HG03108 (cell line): Measurements from ENCODE around the gene NFATC1.

ENCODE experiments used
- ATAC-seq: cut with Tn5 transposase; IDR thresholded peaks from one replicate; pipeline ENCODE4 v1.9.1; 2021; ENCODE audit warnings: moderate library complexity; ENCODE audit not compliant: unreplicated experiment

NFATC1 gene

GRCh38 chr18:79515944-79516351 lies 120.2 kb downstream of the NFATC1 start:
- no peak for ATAC-seq

- no peak for ATAC-seq
Measured at GRCh38 chr18:79516441-79516931, 120.8 kb downstream of the NFATC1 start.

- no peak for ATAC-seq
Measured at GRCh38 chr18:79517341-79517740, 121.6 kb downstream of the NFATC1 start.

- no peak for ATAC-seq
Measured at GRCh38 chr18:79518028-79518682, 122.4 kb downstream of the NFATC1 start.

GRCh38 chr18:79518683-79519128 lies 123.0 kb downstream of the NFATC1 start:
- ATAC-seq: no peak

- ATAC-seq: no peak
Measured at GRCh38 chr18:79519751-79520477, 124.2 kb downstream of the NFATC1 start.

- ATAC-seq: no peak
Measured at GRCh38 chr18:79520478-79521390, 125.0 kb downstream of the NFATC1 start.

- ATAC-seq: no peak
Measured at GRCh38 chr18:79521416-79522205, 125.9 kb downstream of the NFATC1 start.

- ATAC-seq: no peak
Measured at GRCh38 chr18:79522451-79523205, 126.9 kb downstream of the NFATC1 start.

- peak; percentile 37 for ATAC-seq
Measured at GRCh38 chr18:79523206-79523735, 127.5 kb downstream of the NFATC1 start.

- ATAC-seq: peak; percentile 55
Measured at GRCh38 chr18:79523736-79524180, 128.0 kb downstream of the NFATC1 start.

GRCh38 chr18:79524181-79525078 lies 128.7 kb downstream of the NFATC1 start:
- peak; percentile 19 for ATAC-seq

GRCh38 chr18:79525556-79526467 lies 130.1 kb downstream of the NFATC1 start:
- no peak for ATAC-seq

GRCh38 chr18:79526468-79527460 lies 131.0 kb downstream of the NFATC1 start:
- ATAC-seq: no peak

GRCh38 chr18:79527656-79528315 lies 132.1 kb downstream of the NFATC1 start:
- ATAC-seq: no peak

- no peak for ATAC-seq
Measured at GRCh38 chr18:79528316-79528695, 132.6 kb downstream of the NFATC1 start.
